H9 (cell line): ENCODE data around the gene RPL15. TPM values are rescaled to one million over a fixed set of nuclear protein-coding genes. Genes with fewer than 3 reads are reported as not detected.

Experiments used
- DNase-seq: peaks from one replicate; pipeline ENCODE4 v3.0.0-alpha.2; 2017
- H2AFZ ChIP-seq: one replicate; pipeline ENCODE4 v1.6.1; 2013; ENCODE audit warnings: mild to moderate bottlenecking, low read length, control low read depth, moderate library complexity
- H2AK5ac ChIP-seq: 2 replicates; pipeline ENCODE4 v1.6.1; 2013; ENCODE audit warnings: low read length, control low read depth, mixed read lengths; ENCODE audit not compliant: insufficient read length
- H2BK120ac ChIP-seq: one replicate; pipeline ENCODE4 v1.6.1; 2013; ENCODE audit warnings: low read depth, mild to moderate bottlenecking, low read length, control low read depth, inconsistent platforms; ENCODE audit not compliant: poor library complexity, severe bottlenecking
- H2BK12ac ChIP-seq: 2 replicates; pipeline ENCODE4 v1.6.1; 2013; ENCODE audit warnings: low read length, control low read depth, mixed read lengths, low read depth; ENCODE audit not compliant: insufficient read length
- H2BK15ac ChIP-seq: 2 replicates; pipeline ENCODE4 v1.6.1; 2013; ENCODE audit warnings: low read depth, low read length, control low read depth
- H2BK20ac ChIP-seq: one replicate; pipeline ENCODE4 v1.6.1; 2013; ENCODE audit warnings: low read depth, mild to moderate bottlenecking, low read length, control low read depth, inconsistent platforms; ENCODE audit not compliant: poor library complexity, severe bottlenecking
- H2BK5ac ChIP-seq: 2 replicates; pipeline ENCODE4 v1.6.1; 2013; ENCODE audit warnings: low read length, control low read depth, mixed read lengths; ENCODE audit not compliant: insufficient read length
- H3K14ac ChIP-seq: 2 replicates; pipeline ENCODE4 v1.6.1; 2013; ENCODE audit warnings: low read length, control low read depth; ENCODE audit not compliant: insufficient read depth
- H3K18ac ChIP-seq: 2 replicates; pipeline ENCODE4 v1.6.1; 2013; ENCODE audit warnings: low read depth, mild to moderate bottlenecking, mixed read lengths, low read length, control low read depth; ENCODE audit not compliant: insufficient read length
- H3K23ac ChIP-seq: 2 replicates; pipeline ENCODE4 v1.6.1; 2013; ENCODE audit warnings: low read length, control low read depth, mixed read lengths, low read depth; ENCODE audit not compliant: insufficient read length
- H3K23me2 ChIP-seq: 2 replicates; pipeline ENCODE4 v1.6.1; 2013; ENCODE audit warnings: low read depth, mild to moderate bottlenecking, mixed read lengths, low read length, control low read depth; ENCODE audit not compliant: insufficient read length, poor library complexity, severe bottlenecking
- H3K27ac ChIP-seq: 2 replicates; pipeline ENCODE4 v1.5.1; 2013; ENCODE audit warnings: low read length, control low read depth, mixed read lengths, low read depth; ENCODE audit not compliant: insufficient read length
- H3K27me3 ChIP-seq: 2 replicates; pipeline ENCODE4 v1.6.1; 2013; ENCODE audit warnings: low read length, control low read depth, inconsistent platforms; ENCODE audit not compliant: insufficient read depth
- H3K4ac ChIP-seq: 2 replicates; pipeline ENCODE4 v1.6.1; 2013; ENCODE audit warnings: low read depth, mild to moderate bottlenecking, control low read depth, inconsistent platforms, low read length, moderate library complexity
- H3K4me1 ChIP-seq: 2 replicates; pipeline ENCODE4 v1.6.1; 2013; ENCODE audit warnings: low read length, control low read depth, inconsistent platforms; ENCODE audit not compliant: insufficient read depth
- H3K4me2 ChIP-seq: 2 replicates; pipeline ENCODE4 v1.6.1; 2013; ENCODE audit warnings: low read length, control low read depth, mixed read lengths; ENCODE audit not compliant: insufficient read length, insufficient read depth
- H3K56ac ChIP-seq: 2 replicates; pipeline ENCODE4 v1.6.1; 2013; ENCODE audit warnings: low read depth, mild to moderate bottlenecking, mixed read lengths, low read length, control low read depth; ENCODE audit not compliant: insufficient read length
- H3K79me1 ChIP-seq: 2 replicates; pipeline ENCODE4 v1.6.1; 2013; ENCODE audit warnings: low read depth, mild to moderate bottlenecking, moderate library complexity, low read length, control low read depth, inconsistent platforms; ENCODE audit not compliant: insufficient read depth, poor library complexity, severe bottlenecking
- H3K79me2 ChIP-seq: 2 replicates; pipeline ENCODE4 v1.6.1; 2013; ENCODE audit warnings: low read length, control low read depth, inconsistent platforms; ENCODE audit not compliant: insufficient read depth
- H3K9ac ChIP-seq: 2 replicates; pipeline ENCODE4 v1.6.1; 2013; ENCODE audit warnings: low read length, control low read depth, mixed read lengths; ENCODE audit not compliant: insufficient read length; ENCODE audit errors: extremely low read depth
- H3K9me3 ChIP-seq: one replicate; pipeline ENCODE4 v1.6.1; 2013; ENCODE audit warnings: low read depth, low read length, inconsistent platforms; ENCODE audit not compliant: control insufficient read depth
- H3T11ph ChIP-seq: one replicate; pipeline ENCODE4 v1.6.1; 2013; ENCODE audit warnings: mild to moderate bottlenecking, low read length, control low read depth, inconsistent platforms
- H4K20me1 ChIP-seq: one replicate; pipeline ENCODE4 v1.6.1; 2013; ENCODE audit not compliant: control insufficient read depth, insufficient read length, insufficient read depth
- H4K5ac ChIP-seq: 2 replicates; pipeline ENCODE4 v1.6.1; 2013; ENCODE audit warnings: low read depth, mild to moderate bottlenecking, mixed read lengths, low read length, control low read depth; ENCODE audit not compliant: insufficient read length
- H4K8ac ChIP-seq: replicated peaks from 2 replicates; pipeline ENCODE4 v1.6.1; 2013; ENCODE audit warnings: low read length, control low read depth, mixed read lengths, low read depth; ENCODE audit not compliant: insufficient read length
- H4K91ac ChIP-seq: 2 replicates; pipeline ENCODE4 v1.6.1; 2013; ENCODE audit warnings: low read depth, mild to moderate bottlenecking, moderate library complexity, mixed read lengths, low read length, control low read depth; ENCODE audit not compliant: insufficient read length
- H3K27ac Mint-ChIP-seq, 3 experiments: 2 replicates in 2 of 3; 3 replicates in 1 of 3; pipeline ENCODE4 v1.8.0; 2020 to 2021; ENCODE audit warnings: mixed read lengths in 3 of 3, mild to moderate bottlenecking in 1 of 3, moderate library complexity in 1 of 3
- H3K27me3 Mint-ChIP-seq: 2 replicates; pipeline ENCODE4 v1.8.0; 2021; ENCODE audit warnings: low read depth, mild to moderate bottlenecking, moderate library complexity, mixed read lengths
- H3K36me3 Mint-ChIP-seq, 3 experiments: 2 replicates in 2 of 3; 3 replicates in 1 of 3; pipeline ENCODE4 v1.8.0; 2020 to 2021; ENCODE audit warnings: low read depth in 3 of 3, mixed read lengths in 3 of 3; ENCODE audit not compliant: insufficient read depth in 1 of 3
- H3K4me1 Mint-ChIP-seq, 2 experiments: 2 replicates each; pipeline ENCODE4 v1.8.0; 2020; ENCODE audit warnings: mixed read lengths in 2 of 2
- H3K4me3 Mint-ChIP-seq, 2 experiments: 2 replicates in 1 of 2; 3 replicates in 1 of 2; pipeline ENCODE4 v1.8.0; 2020 to 2021; ENCODE audit warnings: mild to moderate bottlenecking in 2 of 2, mixed read lengths in 2 of 2, moderate library complexity in 1 of 2
- H3K9me3 Mint-ChIP-seq, 2 experiments: 2 replicates in 1 of 2; 3 replicates in 1 of 2; pipeline ENCODE4 v1.8.0; 2020; ENCODE audit warnings: mild to moderate bottlenecking in 2 of 2, mixed read lengths in 2 of 2, moderate library complexity in 1 of 2
- WGBS: extraction: QIAGEN DNeasy Blood & Tissue Kit; methylation state at CpG from one replicate; pipeline ENCODE4 v1.1.7; 2013; ENCODE audit warnings: missing lambda C conversion rate, low lambda C conversion rate, mixed read lengths; ENCODE audit not compliant: insufficient read length; ENCODE audit errors: extremely low coverage; 5-methylcytosine and 5-hydroxymethylcytosine counted together
- total RNA-seq: library from RNA; stranded (reverse); gene quantifications from 2 replicates; pipeline ENCODE4 v1.2.1, GENCODE V29; 2021
- TF ChIP-seq, protein P1 (sequence below): fragments of 200-600 bp; sonication (generic); conservative IDR thresholded peaks from 3 replicates; pipeline ENCODE4 v1.8.0; 2021; ENCODE audit warnings: antibody characterized with exemption, mild to moderate bottlenecking

The RPL15 gene
- total RNA-seq, 1 experiment from 2014 or later = 2,794 TPM

DNA sequence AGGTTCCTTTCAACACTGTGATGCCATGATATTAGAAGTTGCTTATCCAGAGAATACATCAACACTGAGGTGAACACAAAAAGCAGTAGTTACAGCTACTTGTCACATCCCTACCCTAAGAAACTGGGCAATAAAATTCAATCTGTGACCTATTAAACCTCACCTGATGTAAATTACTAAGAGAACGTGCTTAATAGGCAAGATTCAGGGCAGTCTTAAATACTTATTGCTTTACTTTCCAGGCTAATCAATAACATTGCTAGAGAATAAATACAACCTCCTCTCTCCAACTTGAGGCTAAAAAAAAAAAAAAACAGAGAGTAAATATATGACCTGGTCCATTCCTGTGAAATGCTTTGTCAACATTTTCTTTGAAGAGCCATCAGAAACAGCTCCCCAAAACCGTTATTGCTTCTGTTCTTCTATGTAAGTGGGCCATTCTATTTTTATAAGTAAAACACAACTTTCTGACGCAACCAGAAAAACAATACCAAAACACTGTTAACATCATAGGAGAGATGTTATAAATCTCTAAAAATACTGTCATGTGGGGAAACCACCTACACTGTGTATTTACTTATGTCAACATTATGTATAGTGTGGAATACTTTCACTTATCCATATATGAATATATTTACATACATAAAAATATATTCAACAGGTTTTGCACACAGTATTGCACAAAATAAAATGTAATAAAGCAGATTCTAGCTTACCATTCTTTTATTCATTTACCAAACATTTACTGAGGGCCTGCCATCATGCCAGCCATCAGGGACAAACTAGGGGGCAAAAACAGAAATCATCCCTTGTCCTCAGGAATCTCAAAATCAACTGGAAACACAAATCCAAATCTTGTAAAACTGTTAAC is 2.8 kb upstream of the RPL15 start:
- Histone ChIP-seq H2BK15ac (no peak overlapping the region), H2AK5ac (no peak overlapping the region), H3K4me1 (no peaks in the 10 kb centered on the region; the same call in 1 of the 2 replicates), H3K27ac (no peak overlapping the region), H3K14ac (no peak overlapping the region), H4K5ac (no peak overlapping the region), H2BK12ac (no peak overlapping the region), H3K4me2 (no peak overlapping the region), H2AFZ (no peak overlapping the region), H3K23ac (no peak overlapping the region), H3K79me2 (peaks cover 15% of the 10 kb centered on the region; the same call in 1 of the 2 replicates), H3K9ac (no peak overlapping the region), H3T11ph (no peak overlapping the region), H3K18ac (no peak overlapping the region), H3K27me3 (no peaks in the 10 kb centered on the region), H2BK5ac (no peak overlapping the region), H3K79me1 (peaks cover 3% of the 10 kb centered on the region), H2BK120ac (no peak overlapping the region), H3K23me2 (peaks cover 10% of the 10 kb centered on the region), H2BK20ac (no peak overlapping the region), H3K56ac (no peak overlapping the region), H3K4ac (no peak overlapping the region), H4K8ac (no peak overlapping the region), H4K20me1 (no peaks in the 10 kb centered on the region), H3K9me3 (no peaks in the 10 kb centered on the region), H4K91ac (no peak overlapping the region)
- peaks cover 25 to 36% (median 32%) of the 10 kb centered on the region in 3 experiments for H3K36me3 Mint-ChIP-seq
- DNase-seq = no peak
- H3K27ac Mint-ChIP-seq = no peak overlapping the region
- no peak overlapping the region for H3K4me3 Mint-ChIP-seq
- WGBS = no CpG with 5 or more reads among the region's 3 CpGs
- peaks cover 26 to 29% of the 10 kb centered on the region in 2 experiments for H3K4me1 Mint-ChIP-seq
- H3K9me3 Mint-ChIP-seq = no peaks in the 10 kb centered on the region
- no peaks in the 10 kb centered on the region; the same call in 1 of the 2 replicates for H3K27me3 Mint-ChIP-seq
- TF ChIP-seq, protein P1, sequence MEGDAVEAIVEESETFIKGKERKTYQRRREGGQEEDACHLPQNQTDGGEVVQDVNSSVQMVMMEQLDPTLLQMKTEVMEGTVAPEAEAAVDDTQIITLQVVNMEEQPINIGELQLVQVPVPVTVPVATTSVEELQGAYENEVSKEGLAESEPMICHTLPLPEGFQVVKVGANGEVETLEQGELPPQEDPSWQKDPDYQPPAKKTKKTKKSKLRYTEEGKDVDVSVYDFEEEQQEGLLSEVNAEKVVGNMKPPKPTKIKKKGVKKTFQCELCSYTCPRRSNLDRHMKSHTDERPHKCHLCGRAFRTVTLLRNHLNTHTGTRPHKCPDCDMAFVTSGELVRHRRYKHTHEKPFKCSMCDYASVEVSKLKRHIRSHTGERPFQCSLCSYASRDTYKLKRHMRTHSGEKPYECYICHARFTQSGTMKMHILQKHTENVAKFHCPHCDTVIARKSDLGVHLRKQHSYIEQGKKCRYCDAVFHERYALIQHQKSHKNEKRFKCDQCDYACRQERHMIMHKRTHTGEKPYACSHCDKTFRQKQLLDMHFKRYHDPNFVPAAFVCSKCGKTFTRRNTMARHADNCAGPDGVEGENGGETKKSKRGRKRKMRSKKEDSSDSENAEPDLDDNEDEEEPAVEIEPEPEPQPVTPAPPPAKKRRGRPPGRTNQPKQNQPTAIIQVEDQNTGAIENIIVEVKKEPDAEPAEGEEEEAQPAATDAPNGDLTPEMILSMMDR = no peak
